Spleen (tissue), 7 donors: ENCODE measurements around the gene PHF21B.

ENCODE experiments used
- CTCF ChIP-seq, 11 experiments: fragments of 200-600 bp in 7 of 11; fragments of 450-650 bp in 4 of 11; sonication (generic) in 4 of 11; IDR thresholded peaks in 8 of 11; conservative IDR thresholded peaks in 3 of 11; 1 replicate in 7 of 11; 2 replicates in 4 of 11; pipeline versions ENCODE4 v1.4.0 to v1.8.0; 2016 to 2021; ENCODE audit warnings: antibody characterized with exemption in 11 of 11, inconsistent platforms in 4 of 11, mild to moderate bottlenecking in 1 of 11
- POLR2AphosphoS5 ChIP-seq, 3 donors: sonication (generic); formaldehyde crosslinking; IDR thresholded peaks; one replicate each; pipeline ENCODE4 v1.5.1; 2017; ENCODE audit warnings: antibody characterized with exemption in 3 of 3
- donor health status: DM: no; HTN: no; CAD: no; lungs with moderate emphysema.
- donor health status: DM: no; HTN: no; CAD: no.
- donor health status: DM: no; HTN: no; CAD: no.

- TF ChIP-seq CTCF (IDR thresholded peaks at IDR 0.05 in 8 of 11, conservative IDR thresholded peaks at IDR 0.05 in 3 of 11) = no peak
- TF ChIP-seq POLR2AphosphoS5 (IDR thresholded peaks at IDR 0.05) = no peak
Observed at GRCh38 chr22:44895296-44896055, 114.3 kb downstream of the PHF21B start.
